Central memory CD8-positive, alpha-beta T cell (primary cell): ENCODE results near the gene CARNS1.
"Not testable (repeated sequence)": the region's sequence is repeated elsewhere in the genome, so short reads cannot be mapped to it uniquely, and the experiment has no call there.

Experiments
- ATAC-seq: fragments of 150-1000 bp; cut with Tn5 transposase; replicated peaks from 2 replicates; pipeline ENCODE4 v1.10.0; 2022; ENCODE audit warnings: mild to moderate bottlenecking, moderate FRiP score, moderate number of reproducible peaks; ENCODE audit not compliant: poor library complexity, severe bottlenecking; ENCODE audit errors: extremely low read depth
- DNase-seq, 2 donors: peaks; one replicate each; pipeline ENCODE4 v3.0.0; 2021; ENCODE audit warnings: low spot score in 2 of 2
- H3K27ac Mint-ChIP-seq: one replicate; pipeline ENCODE4 v1.8.0; 2022; ENCODE audit warnings: low read depth, mild to moderate bottlenecking, moderate library complexity, mixed read lengths
- H3K27me3 Mint-ChIP-seq: one replicate; pipeline ENCODE4 v1.8.0; 2022; ENCODE audit warnings: mixed read lengths
- H3K36me3 Mint-ChIP-seq: one replicate; pipeline ENCODE4 v1.8.0; 2022; ENCODE audit warnings: mild to moderate bottlenecking, moderate library complexity, mixed read lengths; ENCODE audit not compliant: insufficient read depth
- H3K4me1 Mint-ChIP-seq: one replicate; pipeline ENCODE4 v1.8.0; 2022; ENCODE audit warnings: mixed read lengths
- H3K4me3 Mint-ChIP-seq: one replicate; pipeline ENCODE4 v1.8.0; 2022; ENCODE audit warnings: mild to moderate bottlenecking, moderate library complexity, mixed read lengths
- H3K9me3 Mint-ChIP-seq: one replicate; pipeline ENCODE4 v1.8.0; 2022; ENCODE audit warnings: mixed read lengths

The CARNS1 gene

GRCh38 chr11:67403085-67403484 lies 12.4 kb upstream of the CARNS1 start:
- H3K4me3 Mint-ChIP-seq = peak overlapping the region; percentile 87
- H3K36me3 Mint-ChIP-seq = peaks cover 55% of the 10 kb centered on the region
- peaks cover 48% of the 10 kb centered on the region for H3K4me1 Mint-ChIP-seq
- H3K27me3 Mint-ChIP-seq, DNase-seq, H3K9me3 Mint-ChIP-seq, ATAC-seq: not testable (repeated sequence)
- peak overlapping the region; percentile 94 for H3K27ac Mint-ChIP-seq

- H3K4me1 Mint-ChIP-seq = peaks cover 62% of the 10 kb centered on the region
- ATAC-seq = no peak
- no peaks in the 10 kb centered on the region for H3K27me3 Mint-ChIP-seq
- peak overlapping the region; percentile 94 for H3K27ac Mint-ChIP-seq
- no peak for DNase-seq
- peaks cover 50% of the 10 kb centered on the region for H3K36me3 Mint-ChIP-seq
- no peaks in the 10 kb centered on the region for H3K9me3 Mint-ChIP-seq
- H3K4me3 Mint-ChIP-seq = peak overlapping the region; percentile 87
Measured at GRCh38 chr11:67404515-67405195, 10.8 kb upstream of the CARNS1 start.

- DNase-seq (no peak), ATAC-seq (no peak)
- H3K4me1 Mint-ChIP-seq = peaks cover 67% of the 10 kb centered on the region
- peak overlapping the region; percentile 87 for H3K4me3 Mint-ChIP-seq
- H3K36me3 Mint-ChIP-seq = peaks cover 51% of the 10 kb centered on the region
- no peaks in the 10 kb centered on the region for H3K9me3 Mint-ChIP-seq
- H3K27me3 Mint-ChIP-seq = no peaks in the 10 kb centered on the region
- peak overlapping the region; percentile 94 for H3K27ac Mint-ChIP-seq
Measured at GRCh38 chr11:67405196-67405567, 10.3 kb upstream of the CARNS1 start.

GRCh38 chr11:67405688-67406339 lies 9.7 kb upstream of the CARNS1 start:
- no peak for DNase-seq
- peaks cover 50% of the 10 kb centered on the region for H3K36me3 Mint-ChIP-seq
- H3K4me3 Mint-ChIP-seq = peak overlapping the region; percentile 87
- H3K27me3 Mint-ChIP-seq = no peaks in the 10 kb centered on the region
- H3K4me1 Mint-ChIP-seq = peaks cover 67% of the 10 kb centered on the region
- peak overlapping the region; percentile 94 for H3K27ac Mint-ChIP-seq
- no peak for ATAC-seq
- no peaks in the 10 kb centered on the region for H3K9me3 Mint-ChIP-seq

GRCh38 chr11:67406420-67406968 lies 9.0 kb upstream of the CARNS1 start:
- no peak for ATAC-seq
- no peaks in the 10 kb centered on the region for H3K9me3 Mint-ChIP-seq
- H3K27ac Mint-ChIP-seq = peak overlapping the region; percentile 92
- no peak for DNase-seq
- no peaks in the 10 kb centered on the region for H3K27me3 Mint-ChIP-seq
- peaks cover 49% of the 10 kb centered on the region for H3K36me3 Mint-ChIP-seq
- peaks cover 72% of the 10 kb centered on the region for H3K4me1 Mint-ChIP-seq
- peak overlapping the region; percentile 87 for H3K4me3 Mint-ChIP-seq

GRCh38 chr11:67406969-67407687 lies 8.3 kb upstream of the CARNS1 start:
- Mint-ChIP-seq H3K27ac (peak overlapping the region; percentile 92), H3K27me3 (no peaks in the 10 kb centered on the region), H3K4me1 (peaks cover 78% of the 10 kb centered on the region), H3K36me3 (peaks cover 49% of the 10 kb centered on the region), H3K4me3 (peak overlapping the region; percentile 87), H3K9me3 (no peaks in the 10 kb centered on the region)
- ATAC-seq = no peak
- no peak for DNase-seq

GRCh38 chr11:67407688-67408163 lies 7.8 kb upstream of the CARNS1 start:
- H3K9me3 Mint-ChIP-seq = no peaks in the 10 kb centered on the region
- H3K27me3 Mint-ChIP-seq = no peaks in the 10 kb centered on the region
- peak overlapping the region; percentile 92 for H3K27ac Mint-ChIP-seq
- peaks cover 49% of the 10 kb centered on the region for H3K36me3 Mint-ChIP-seq
- ATAC-seq (no peak), DNase-seq (no peak)
- H3K4me3 Mint-ChIP-seq = peak overlapping the region; percentile 87
- peaks cover 84% of the 10 kb centered on the region for H3K4me1 Mint-ChIP-seq

GRCh38 chr11:67408437-67409200 lies 6.9 kb upstream of the CARNS1 start:
- ATAC-seq = peak; percentile 8
- Mint-ChIP-seq H3K27me3 (no peaks in the 10 kb centered on the region), H3K36me3 (peaks cover 47% of the 10 kb centered on the region), H3K4me3 (peak overlapping the region; percentile 87), H3K27ac (peak overlapping the region; percentile 92), H3K9me3 (no peaks in the 10 kb centered on the region), H3K4me1 (peaks cover 90% of the 10 kb centered on the region)
- DNase-seq = no peak

- Mint-ChIP-seq H3K4me3 (peak overlapping the region; percentile 87), H3K27me3 (no peaks in the 10 kb centered on the region), H3K9me3 (no peaks in the 10 kb centered on the region), H3K27ac (peak overlapping the region; percentile 92), H3K36me3 (peaks cover 43% of the 10 kb centered on the region), H3K4me1 (peaks cover 88% of the 10 kb centered on the region)
- ATAC-seq (peak; percentile 84), DNase-seq (peak; percentile 58 to 75)
Measured at GRCh38 chr11:67409261-67409666, 6.2 kb upstream of the CARNS1 start.

GRCh38 chr11:67409781-67410368 lies 5.6 kb upstream of the CARNS1 start:
- Mint-ChIP-seq H3K36me3 (peaks cover 38% of the 10 kb centered on the region), H3K27me3 (no peaks in the 10 kb centered on the region), H3K9me3 (no peaks in the 10 kb centered on the region), H3K4me1 (peaks cover 82% of the 10 kb centered on the region), H3K4me3 (peak overlapping the region; percentile 87), H3K27ac (peak overlapping the region; percentile 92)
- no peak for ATAC-seq
- DNase-seq = no peak

- peak overlapping the region; percentile 87 for H3K4me3 Mint-ChIP-seq
- no peaks in the 10 kb centered on the region for H3K9me3 Mint-ChIP-seq
- peak overlapping the region; percentile 92 for H3K27ac Mint-ChIP-seq
- peaks cover 36% of the 10 kb centered on the region for H3K36me3 Mint-ChIP-seq
- H3K4me1 Mint-ChIP-seq = peaks cover 79% of the 10 kb centered on the region
- ATAC-seq = no peak
- no peak for DNase-seq
- no peaks in the 10 kb centered on the region for H3K27me3 Mint-ChIP-seq
Measured at GRCh38 chr11:67410369-67410831, 5.1 kb upstream of the CARNS1 start.
